CD14-positive monocyte (primary cell): ENCODE measurements around the gene VWF. TPM values are rescaled to one million over a fixed set of nuclear protein-coding genes. Genes with fewer than 3 reads are reported as not detected.

ENCODE experiments used
- DNase-seq, 3 donors: peaks; one replicate each; pipeline ENCODE4 v3.0.0-alpha.2; 2011 to 2022
- H2AFZ ChIP-seq: 2 replicates; pipeline ENCODE4 v1.6.0; 2012; ENCODE audit warnings: mild to moderate bottlenecking, low read depth, low read length, inconsistent platforms; ENCODE audit not compliant: insufficient read depth, poor library complexity, severe bottlenecking
- H3K27ac ChIP-seq, 2 donors: 1 replicate in 1 of 2; 2 replicates in 1 of 2; pipeline ENCODE4 v1.5.1; 2012 to 2013; ENCODE audit warnings: low read length in 2 of 2, control low read depth in 1 of 2, inconsistent platforms in 1 of 2, low read depth in 1 of 2, mild to moderate bottlenecking in 1 of 2
- H3K27me3 ChIP-seq, 2 donors: one replicate each; pipeline versions ENCODE4 v1.6.0 to v1.6.1; 2011 to 2013; ENCODE audit warnings: low read length in 2 of 2; ENCODE audit not compliant: control insufficient read depth in 2 of 2, insufficient read depth in 2 of 2
- H3K36me3 ChIP-seq, 2 donors: replicated peaks in 1 of 2; 1 replicate in 1 of 2; 2 replicates in 1 of 2; pipeline versions ENCODE4 v1.5.1 to v1.6.1; 2012 to 2013; ENCODE audit warnings: low read length in 2 of 2, control low read depth in 1 of 2, inconsistent platforms in 1 of 2, mild to moderate bottlenecking in 1 of 2; ENCODE audit not compliant: insufficient read depth in 2 of 2, control insufficient read depth in 1 of 2
- H3K4me1 ChIP-seq, 2 donors: 1 replicate in 1 of 2; 2 replicates in 1 of 2; pipeline versions ENCODE4 v1.5.1 to v1.6.1; 2012 to 2013; ENCODE audit warnings: low read length in 2 of 2, control low read depth in 1 of 2, inconsistent platforms in 1 of 2, mild to moderate bottlenecking in 1 of 2, moderate library complexity in 1 of 2; ENCODE audit not compliant: insufficient read depth in 2 of 2, control insufficient read depth in 1 of 2
- H3K4me2 ChIP-seq: replicated peaks from 2 replicates; pipeline ENCODE3; 2012; ENCODE audit warnings: low read length, moderate library complexity, mild to moderate bottlenecking; ENCODE audit not compliant: poor library complexity, severe bottlenecking; ENCODE audit errors: extremely low read depth
- H3K4me3 ChIP-seq, 3 experiments: fragments of 200-600 bp in 1 of 3; sonication (generic) in 1 of 3; replicated peaks in 1 of 3; 1 replicate in 2 of 3; 2 replicates in 1 of 3; pipeline ENCODE4 v1.5.1; 2011 to 2013; ENCODE audit warnings: low read length in 3 of 3, mild to moderate bottlenecking in 3 of 3, control low read depth in 2 of 3, low read depth in 2 of 3, inconsistent platforms in 1 of 3, moderate library complexity in 1 of 3
- H3K79me2 ChIP-seq: 2 replicates; pipeline ENCODE4 v1.6.0; 2012; ENCODE audit warnings: mild to moderate bottlenecking, control low read depth, inconsistent platforms, low read length, moderate library complexity; ENCODE audit not compliant: insufficient read depth
- H3K9ac ChIP-seq: 2 replicates; pipeline ENCODE4 v1.6.0; 2017; ENCODE audit warnings: low read length, mild to moderate bottlenecking; ENCODE audit not compliant: insufficient read depth, poor library complexity, severe bottlenecking
- H3K9me3 ChIP-seq, 2 donors: replicated peaks in 1 of 2; 1 replicate in 1 of 2; 2 replicates in 1 of 2; pipeline versions ENCODE4 v1.5.1 to v1.6.1; 2012 to 2013; ENCODE audit warnings: low read length in 2 of 2, control low read depth in 1 of 2; ENCODE audit not compliant: control insufficient read depth in 1 of 2, insufficient read depth in 1 of 2
- H4K20me1 ChIP-seq: 2 replicates; pipeline ENCODE4 v1.6.0; 2012; ENCODE audit warnings: mild to moderate bottlenecking, low read length, control low read depth, moderate library complexity; ENCODE audit not compliant: insufficient read depth
- H3K27ac Mint-ChIP-seq, 7 donors: one replicate each; pipeline ENCODE4 v1.8.0; 2020; ENCODE audit warnings: mild to moderate bottlenecking in 7 of 7, mixed read lengths in 7 of 7, moderate library complexity in 6 of 7, inconsistent platforms in 2 of 7
- H3K27me3 Mint-ChIP-seq, 3 donors: one replicate each; pipeline ENCODE4 v1.8.0; 2021 to 2022; ENCODE audit warnings: low read depth in 3 of 3, mild to moderate bottlenecking in 3 of 3, mixed read lengths in 3 of 3, moderate library complexity in 3 of 3, inconsistent platforms in 1 of 3
- H3K36me3 Mint-ChIP-seq, 2 donors: one replicate each; pipeline ENCODE4 v1.8.0; 2020; ENCODE audit warnings: mixed read lengths in 2 of 2, inconsistent platforms in 1 of 2, mild to moderate bottlenecking in 1 of 2
- H3K4me1 Mint-ChIP-seq: one replicate; pipeline ENCODE4 v1.8.0; 2020; ENCODE audit warnings: mild to moderate bottlenecking, mixed read lengths
- H3K4me3 Mint-ChIP-seq, 2 donors: one replicate each; pipeline ENCODE4 v1.8.0; 2020; ENCODE audit warnings: mild to moderate bottlenecking in 2 of 2, mixed read lengths in 2 of 2, moderate library complexity in 1 of 2
- H3K9me3 Mint-ChIP-seq, 7 donors: one replicate each; pipeline ENCODE4 v1.8.0; 2020 to 2022; ENCODE audit warnings: mixed read lengths in 7 of 7, mild to moderate bottlenecking in 6 of 7, moderate library complexity in 6 of 7, inconsistent platforms in 2 of 7
- WGBS: methylation state at CpG from one replicate; pipeline ENCODE4 v1.1.5; 2013; ENCODE audit warnings: missing lambda C conversion rate; ENCODE audit not compliant: insufficient coverage; 5-methylcytosine and 5-hydroxymethylcytosine counted together
- intact Hi-C, 2 donors: fragments of 100-400 bp; cut with micrococcal nuclease; formaldehyde crosslinking; loops; one replicate each; pipeline versions ENCODE4 v1.15.0 to v1.15.1; 2023
- polyA plus RNA-seq, 3 donors: library from polyadenylated mRNA; depleted of rRNA in 1 of 3; unstranded in 2 of 3; stranded (reverse) in 1 of 3; fragments of 300-500 nt in 2 of 3; fragments of >200 nt in 1 of 3; fragmentation: Illumina TruSeq in 2 of 3; gene quantifications; 1 replicate in 2 of 3; 2 replicates in 1 of 3; pipeline ENCODE4 v1.2.3, GENCODE V29; 2012 to 2021
- TF ChIP-seq, protein P1 (sequence below): fragments of 200-600 bp; IDR thresholded peaks from one replicate; pipeline ENCODE4 v1.8.0; 2022; ENCODE audit warnings: antibody characterized with exemption, mild to moderate bottlenecking

Gene VWF
- polyA plus RNA-seq, 3 donors: 0.17 to 0.49 (median 0.48) TPM

- no peak overlapping the region for H2AFZ ChIP-seq
- no peaks in the 10 kb centered on the region for H3K36me3 ChIP-seq
- Mint-ChIP-seq H3K27me3 (peaks cover 2 to 6% (median 3%) of the 10 kb centered on the region in 3 donors), H3K27ac (no peak overlapping the region), H3K9me3 (peaks cover 0 to 2% (median 0%) of the 10 kb centered on the region in 7 donors), H3K4me3 (no peak overlapping the region), H3K36me3 (no peaks in the 10 kb centered on the region), H3K4me1 (no peaks in the 10 kb centered on the region)
- intact Hi-C loops: no loop called here
- H3K27ac ChIP-seq: no peak overlapping the region
- H3K79me2 ChIP-seq: no peaks in the 10 kb centered on the region
- H3K27me3 ChIP-seq: no peaks in the 10 kb centered on the region
- TF ChIP-seq, protein P1, sequence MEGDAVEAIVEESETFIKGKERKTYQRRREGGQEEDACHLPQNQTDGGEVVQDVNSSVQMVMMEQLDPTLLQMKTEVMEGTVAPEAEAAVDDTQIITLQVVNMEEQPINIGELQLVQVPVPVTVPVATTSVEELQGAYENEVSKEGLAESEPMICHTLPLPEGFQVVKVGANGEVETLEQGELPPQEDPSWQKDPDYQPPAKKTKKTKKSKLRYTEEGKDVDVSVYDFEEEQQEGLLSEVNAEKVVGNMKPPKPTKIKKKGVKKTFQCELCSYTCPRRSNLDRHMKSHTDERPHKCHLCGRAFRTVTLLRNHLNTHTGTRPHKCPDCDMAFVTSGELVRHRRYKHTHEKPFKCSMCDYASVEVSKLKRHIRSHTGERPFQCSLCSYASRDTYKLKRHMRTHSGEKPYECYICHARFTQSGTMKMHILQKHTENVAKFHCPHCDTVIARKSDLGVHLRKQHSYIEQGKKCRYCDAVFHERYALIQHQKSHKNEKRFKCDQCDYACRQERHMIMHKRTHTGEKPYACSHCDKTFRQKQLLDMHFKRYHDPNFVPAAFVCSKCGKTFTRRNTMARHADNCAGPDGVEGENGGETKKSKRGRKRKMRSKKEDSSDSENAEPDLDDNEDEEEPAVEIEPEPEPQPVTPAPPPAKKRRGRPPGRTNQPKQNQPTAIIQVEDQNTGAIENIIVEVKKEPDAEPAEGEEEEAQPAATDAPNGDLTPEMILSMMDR: no peak
- H4K20me1 ChIP-seq: no peaks in the 10 kb centered on the region
- H3K4me1 ChIP-seq: no peaks in the 10 kb centered on the region
- no peak for DNase-seq
- no peak overlapping the region for H3K4me2 ChIP-seq
- no peak overlapping the region for H3K9ac ChIP-seq
- no peak overlapping the region for H3K4me3 ChIP-seq
- no peaks in the 10 kb centered on the region for H3K9me3 ChIP-seq
- WGBS: 100% methylated on average over 1 of the region's 3 CpGs
Measured at GRCh38 chr12:5996459-5996858, 128.0 kb downstream of the VWF start.

GRCh38 chr12:5989621-5990020 is 134.8 kb downstream of the VWF start:
- H3K9ac ChIP-seq: no peak overlapping the region
- WGBS: 86% methylated on average over 1 of the region's 3 CpGs
- H3K79me2 ChIP-seq: no peaks in the 10 kb centered on the region
- H3K4me2 ChIP-seq: no peak overlapping the region
- H2AFZ ChIP-seq: no peak overlapping the region
- no peaks in the 10 kb centered on the region for H4K20me1 ChIP-seq
- H3K4me1 ChIP-seq: no peaks in the 10 kb centered on the region
- no peaks in the 10 kb centered on the region for H3K36me3 Mint-ChIP-seq
- no peaks in the 10 kb centered on the region for H3K9me3 Mint-ChIP-seq
- peaks cover 0 to 2% (median 0%) of the 10 kb centered on the region in 3 donors for H3K27me3 Mint-ChIP-seq
- H3K36me3 ChIP-seq: no peaks in the 10 kb centered on the region
- H3K27me3 ChIP-seq: no peaks in the 10 kb centered on the region
- intact Hi-C loops: loop anchor here (2.0 kb wide), 2 partner anchors 49 to 295 kb away; no protein-coding TSS in a partner anchor
- peaks cover 3% of the 10 kb centered on the region for H3K4me1 Mint-ChIP-seq
- no peak overlapping the region for H3K4me3 ChIP-seq
- no peak overlapping the region for H3K27ac Mint-ChIP-seq
- TF ChIP-seq, protein P1: no peak
- H3K27ac ChIP-seq: no peak overlapping the region
- H3K4me3 Mint-ChIP-seq: no peak overlapping the region
- no peaks in the 10 kb centered on the region for H3K9me3 ChIP-seq
- no peak for DNase-seq
